Activated gamma-delta T cell treated with Interleukin-2 at 50 U/mL for 16 hours (primary cell): Measurements from ENCODE around the gene PCDH20.
"Not testable (repeated sequence)": the region's sequence is repeated elsewhere in the genome, so short reads cannot be mapped to it uniquely, and the experiment has no call there.

Experiments
- DNase-seq: peaks from one replicate; pipeline ENCODE4 v3.0.0-alpha.2; 2020

Gene PCDH20

GRCh38 chr13:61415749-61416148 is at the start of gene PCDH20:
TSS of gene PCDH20 (minus strand) at chr13:61415849. CDS start at chr13:61415158, 691 bp downstream.
- DNase-seq = no peak

- no peak for DNase-seq
These were observed 47.4 kb upstream of the PCDH20 start for GRCh38 chr13:61463024-61463423.

- DNase-seq = no peak
These were observed 37.5 kb upstream of the PCDH20 start for GRCh38 chr13:61453121-61453520.

GRCh38 chr13:61432029-61432428 is 16.4 kb upstream of the PCDH20 start:
- DNase-seq = no peak

GRCh38 chr13:61423915-61424314 is 8.3 kb upstream of the PCDH20 start:
- no peak for DNase-seq

GRCh38 chr13:61417086-61417570 is 1.5 kb upstream of the PCDH20 start:
- DNase-seq = no peak

- no peak for DNase-seq
These were observed 459 bp downstream of the PCDH20 start for GRCh38 chr13:61415058-61415721.

- DNase-seq = no peak
These were observed 977 bp downstream of the PCDH20 start for GRCh38 chr13:61414686-61415057.

- no peak for DNase-seq
These were observed 1.8 kb downstream of the PCDH20 start for GRCh38 chr13:61413572-61414535.

- no peak for DNase-seq
These were observed 4.9 kb downstream of the PCDH20 start for GRCh38 chr13:61410669-61411297.

GRCh38 chr13:61410266-61410665 is 5.4 kb downstream of the PCDH20 start:
- no peak for DNase-seq

- DNase-seq = no peak
These were observed 7.1 kb downstream of the PCDH20 start for GRCh38 chr13:61408571-61408970.

GRCh38 chr13:61406275-61406674 is 9.4 kb downstream of the PCDH20 start:
- DNase-seq = no peak

GRCh38 chr13:61396121-61396520 is 19.5 kb downstream of the PCDH20 start:
- no peak for DNase-seq

GRCh38 chr13:61391426-61391825 is 24.2 kb downstream of the PCDH20 start:
- DNase-seq = no peak

- DNase-seq = no peak
These were observed 28.0 kb downstream of the PCDH20 start for GRCh38 chr13:61387694-61388093.

GRCh38 chr13:61383111-61383510 is 32.5 kb downstream of the PCDH20 start:
- DNase-seq = no peak

- DNase-seq = no peak
These were observed 45.1 kb downstream of the PCDH20 start for GRCh38 chr13:61370520-61370919.

GRCh38 chr13:61364690-61365089 is 51.0 kb downstream of the PCDH20 start:
- DNase-seq = not testable (repeated sequence)

GRCh38 chr13:61362522-61362921 is 53.1 kb downstream of the PCDH20 start:
- no peak for DNase-seq
